ENCODE data around the gene GSTM4. TPM values are rescaled to one million over a fixed set of nuclear protein-coding genes. Genes with fewer than 3 reads are reported as not detected.

Gene GSTM4
- total RNA-seq, 1 experiment from 2014 or later: 24.6 TPM

DNA sequence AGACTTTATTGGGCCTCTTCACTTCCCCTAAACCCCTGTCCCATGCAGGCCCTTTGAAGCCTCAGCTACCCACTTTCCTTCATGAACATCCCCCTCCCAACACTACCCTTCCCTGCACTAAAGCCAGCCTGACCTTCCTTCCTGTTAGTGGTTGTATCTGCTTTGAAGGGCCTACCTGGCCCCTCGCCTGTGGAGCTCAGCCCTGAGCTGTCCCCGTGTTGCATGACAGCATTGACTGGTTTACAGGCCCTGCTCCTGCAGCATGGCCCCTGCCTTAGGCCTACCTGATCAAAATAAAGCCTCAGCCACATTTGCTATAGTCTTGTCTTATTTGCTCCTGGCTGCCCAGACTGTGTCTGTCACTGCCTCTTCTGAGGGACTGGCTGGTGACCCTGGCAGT is 5.5 kb downstream of the GSTM4 start:
- H3K14ac ChIP-seq (ENCODE audit: insufficient read depth, low read length): no peak overlapping the region
- no peak overlapping the region for H2BK15ac ChIP-seq (ENCODE audit: low read depth, low read length)
- no peak overlapping the region for H3K27ac ChIP-seq (ENCODE audit: insufficient read length, low read depth, low read length)
- Mint-ChIP-seq H3K36me3 (ENCODE audit: insufficient read depth in 1 of 3, low read depth in 3 of 3) (no peaks in the 10 kb centered on the region), H3K4me3 (no peak overlapping the region), H3K4me1 (peaks cover 0 to 3% of the 10 kb centered on the region in 2 experiments; a peak in 2 of 4 replicates), H3K9me3 (no peaks in the 10 kb centered on the region), H3K27me3 (ENCODE audit: low read depth) (no peaks in the 10 kb centered on the region), H3K27ac (no peak overlapping the region)
- no peak overlapping the region for H4K91ac ChIP-seq (ENCODE audit: insufficient read length, low read depth, low read length)
- H3K27me3 ChIP-seq (ENCODE audit: insufficient read depth, low read length): no peaks in the 10 kb centered on the region
- no peaks in the 10 kb centered on the region for H3K79me1 ChIP-seq (ENCODE audit: insufficient read depth, low read depth, low read length, poor library complexity, severe bottlenecking)
- H4K8ac ChIP-seq (replicated peaks; ENCODE audit: insufficient read length, low read depth, low read length): no peak overlapping the region
- H2BK20ac ChIP-seq (ENCODE audit: low read depth, low read length, poor library complexity, severe bottlenecking): no peak overlapping the region
- H2BK12ac ChIP-seq (ENCODE audit: insufficient read length, low read depth, low read length): no peak overlapping the region
- no peak overlapping the region for H3K18ac ChIP-seq (ENCODE audit: insufficient read length, low read depth, low read length)
- H4K20me1 ChIP-seq (ENCODE audit: control insufficient read depth, insufficient read depth, insufficient read length): no peaks in the 10 kb centered on the region
- no peak for TF ChIP-seq CTCF (conservative IDR thresholded peaks at IDR 0.05)
- no peak overlapping the region for H3K23ac ChIP-seq (ENCODE audit: insufficient read length, low read depth, low read length)
- no CpG with 5 or more reads among the region's 2 CpGs for WGBS (ENCODE audit: extremely low coverage, insufficient read length, low lambda C conversion rate)
- H2AK5ac ChIP-seq (ENCODE audit: insufficient read length, low read length): no peak overlapping the region
- H2BK120ac ChIP-seq (ENCODE audit: low read depth, low read length, poor library complexity, severe bottlenecking): no peak overlapping the region
- H3K4me2 ChIP-seq (ENCODE audit: insufficient read depth, insufficient read length, low read length): no peak overlapping the region
- no peaks in the 10 kb centered on the region for H3K9me3 ChIP-seq (ENCODE audit: control insufficient read depth, low read depth, low read length)
- no peak overlapping the region for H3T11ph ChIP-seq (ENCODE audit: low read length)
- no peaks in the 10 kb centered on the region for H3K23me2 ChIP-seq (ENCODE audit: insufficient read length, low read depth, low read length, poor library complexity, severe bottlenecking)
- H3K4me1 ChIP-seq (ENCODE audit: insufficient read depth, low read length): no peaks in the 10 kb centered on the region
- H4K5ac ChIP-seq (ENCODE audit: insufficient read length, low read depth, low read length): no peak overlapping the region
- H2BK5ac ChIP-seq (ENCODE audit: insufficient read length, low read length): no peak overlapping the region
- H2AFZ ChIP-seq (ENCODE audit: low read length): no peak overlapping the region
- H3K56ac ChIP-seq (ENCODE audit: insufficient read length, low read depth, low read length): no peak overlapping the region
- no peak overlapping the region for H3K4ac ChIP-seq (ENCODE audit: low read depth, low read length)
- H3K9ac ChIP-seq (ENCODE audit: extremely low read depth, insufficient read length, low read length): no peak overlapping the region
- no peaks in the 10 kb centered on the region for H3K79me2 ChIP-seq (ENCODE audit: insufficient read depth, low read length)
- DNase-seq: no peak

Measured in H9 (cell line).